ENCODE measurements around the gene AKT1S1.

The AKT1S1 gene

DNA sequence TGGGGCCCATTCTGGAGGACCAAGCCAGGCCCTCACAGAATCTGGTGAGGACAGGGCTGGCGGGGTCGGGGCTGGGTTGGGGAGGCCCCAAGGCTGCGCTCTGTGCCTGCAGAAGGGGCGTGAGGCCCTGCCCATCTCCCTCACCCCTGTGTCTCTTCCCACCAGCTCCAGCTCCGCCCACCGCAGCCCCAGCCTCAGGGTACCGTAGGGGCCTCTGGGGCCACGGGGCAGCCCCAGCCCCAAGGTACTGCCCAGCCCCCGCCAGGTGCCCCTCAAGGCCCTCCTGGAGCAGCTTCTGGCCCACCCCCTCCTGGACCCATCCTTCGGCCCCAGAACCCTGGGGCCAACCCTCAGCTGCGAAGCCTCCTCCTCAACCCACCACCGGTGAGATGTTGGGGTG, 41.6 kb downstream of the AKT1S1 start:
- no peak for DNase-seq (ENCODE audit: extremely low read depth, low read depth)
- TF ChIP-seq, protein P1, sequence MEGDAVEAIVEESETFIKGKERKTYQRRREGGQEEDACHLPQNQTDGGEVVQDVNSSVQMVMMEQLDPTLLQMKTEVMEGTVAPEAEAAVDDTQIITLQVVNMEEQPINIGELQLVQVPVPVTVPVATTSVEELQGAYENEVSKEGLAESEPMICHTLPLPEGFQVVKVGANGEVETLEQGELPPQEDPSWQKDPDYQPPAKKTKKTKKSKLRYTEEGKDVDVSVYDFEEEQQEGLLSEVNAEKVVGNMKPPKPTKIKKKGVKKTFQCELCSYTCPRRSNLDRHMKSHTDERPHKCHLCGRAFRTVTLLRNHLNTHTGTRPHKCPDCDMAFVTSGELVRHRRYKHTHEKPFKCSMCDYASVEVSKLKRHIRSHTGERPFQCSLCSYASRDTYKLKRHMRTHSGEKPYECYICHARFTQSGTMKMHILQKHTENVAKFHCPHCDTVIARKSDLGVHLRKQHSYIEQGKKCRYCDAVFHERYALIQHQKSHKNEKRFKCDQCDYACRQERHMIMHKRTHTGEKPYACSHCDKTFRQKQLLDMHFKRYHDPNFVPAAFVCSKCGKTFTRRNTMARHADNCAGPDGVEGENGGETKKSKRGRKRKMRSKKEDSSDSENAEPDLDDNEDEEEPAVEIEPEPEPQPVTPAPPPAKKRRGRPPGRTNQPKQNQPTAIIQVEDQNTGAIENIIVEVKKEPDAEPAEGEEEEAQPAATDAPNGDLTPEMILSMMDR (IDR thresholded peaks at IDR 0.05; ENCODE audit: low read depth, low read length, missing control alignments): no peak
- no peak overlapping the region for H3K4me3 ChIP-seq (replicated peaks; ENCODE audit: low read depth, low read length)

DNA sequence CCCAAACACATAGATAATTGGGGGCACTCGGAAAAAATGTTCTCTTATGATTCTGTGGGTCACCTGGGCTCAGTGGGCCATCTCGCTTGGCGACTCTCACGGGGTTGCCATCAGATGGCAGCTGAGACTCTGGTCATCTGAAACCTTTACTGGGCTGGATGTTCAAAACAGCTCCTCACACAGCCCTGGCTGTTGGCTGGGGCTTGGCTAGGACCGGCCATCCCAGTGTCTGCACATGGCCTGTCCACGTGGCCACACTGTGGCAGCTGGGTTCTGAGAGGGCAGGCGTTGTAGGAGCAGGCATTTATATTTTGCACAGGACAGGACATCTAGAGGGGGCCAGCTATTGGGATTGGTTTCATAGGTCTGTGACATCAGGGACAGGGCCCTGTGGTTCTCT, 43.6 kb downstream of the AKT1S1 start:
- TF ChIP-seq, protein P1 (IDR thresholded peaks at IDR 0.05; ENCODE audit: low read depth, low read length, missing control alignments): no peak
- no peak for DNase-seq (ENCODE audit: extremely low read depth, low read depth)
- H3K4me3 ChIP-seq (replicated peaks; ENCODE audit: low read depth, low read length): no peak overlapping the region

DNA sequence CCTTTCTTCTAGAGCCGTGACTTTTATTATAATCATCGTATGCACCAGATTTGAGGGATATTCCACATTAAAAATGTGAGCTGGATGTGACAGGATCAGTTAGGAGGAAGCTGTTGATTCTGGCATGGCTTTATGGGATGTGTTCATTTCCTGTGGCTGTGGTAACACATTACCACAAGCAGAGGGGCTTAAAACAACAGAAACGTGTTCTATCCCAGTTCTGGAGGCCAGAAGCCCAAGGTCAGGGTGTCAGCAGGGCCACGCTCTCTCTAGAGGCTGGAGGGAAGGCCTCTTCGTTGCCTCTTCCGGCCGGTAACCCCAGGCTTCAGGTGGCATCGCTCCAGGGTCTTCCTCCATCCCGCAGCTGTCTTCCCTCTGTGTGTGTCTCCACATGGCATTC, 44.6 kb downstream of the AKT1S1 start:
- TF ChIP-seq, protein P1 (IDR thresholded peaks at IDR 0.05; ENCODE audit: low read depth, low read length, missing control alignments): no peak
- H3K4me3 ChIP-seq (replicated peaks; ENCODE audit: low read depth, low read length): no peak overlapping the region
- no peak for DNase-seq (ENCODE audit: extremely low read depth, low read depth)

DNA sequence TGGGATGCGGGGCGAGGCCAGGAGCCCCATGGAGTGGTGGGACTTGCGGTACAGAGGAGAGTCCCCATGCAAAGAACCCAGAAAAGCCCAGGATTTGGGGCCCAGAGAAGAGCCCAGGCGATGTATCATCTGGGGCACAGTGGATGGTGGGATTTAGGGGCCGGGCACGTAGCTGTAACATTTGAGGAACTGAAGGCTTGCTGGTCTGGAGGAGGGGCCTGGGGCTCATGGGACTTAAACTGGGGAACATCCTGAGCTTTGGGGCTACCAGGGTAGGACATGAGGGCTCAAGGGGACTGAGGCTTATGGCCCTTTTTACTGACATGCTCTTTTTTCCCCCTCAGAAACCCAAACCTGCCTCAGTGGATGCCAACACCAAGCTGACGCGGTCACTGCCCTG, 45.6 kb downstream of the AKT1S1 start:
- no peak overlapping the region for H3K4me3 ChIP-seq (replicated peaks; ENCODE audit: low read depth, low read length)
- TF ChIP-seq, protein P1 (IDR thresholded peaks at IDR 0.05; ENCODE audit: low read depth, low read length, missing control alignments): no peak
- no peak for DNase-seq (ENCODE audit: extremely low read depth, low read depth)

DNA sequence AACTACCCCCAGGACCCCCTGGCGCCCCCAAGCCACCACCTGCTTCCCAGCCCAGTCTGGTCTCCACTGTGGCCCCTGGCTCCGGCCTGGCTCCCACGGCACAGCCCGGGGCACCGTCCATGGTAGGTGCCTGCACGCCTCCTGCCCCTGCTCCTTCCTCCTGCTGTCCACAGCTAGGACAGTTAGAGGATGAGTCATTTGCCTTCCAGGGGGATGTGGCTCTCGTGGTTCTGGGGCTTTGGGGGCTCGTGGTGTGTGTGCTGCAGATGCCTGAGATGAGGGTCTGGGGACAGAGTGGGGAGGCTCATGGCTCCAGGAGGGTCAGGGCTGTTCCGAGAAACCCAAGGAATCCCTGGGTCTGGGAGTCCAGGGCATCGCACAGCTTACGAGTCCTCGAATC, 46.4 kb downstream of the AKT1S1 start:
- DNase-seq (ENCODE audit: extremely low read depth, low read depth): no peak
- H3K4me3 ChIP-seq (replicated peaks; ENCODE audit: low read depth, low read length): no peak overlapping the region
- TF ChIP-seq, protein P1 (IDR thresholded peaks at IDR 0.05; ENCODE audit: low read depth, low read length, missing control alignments): no peak

DNA sequence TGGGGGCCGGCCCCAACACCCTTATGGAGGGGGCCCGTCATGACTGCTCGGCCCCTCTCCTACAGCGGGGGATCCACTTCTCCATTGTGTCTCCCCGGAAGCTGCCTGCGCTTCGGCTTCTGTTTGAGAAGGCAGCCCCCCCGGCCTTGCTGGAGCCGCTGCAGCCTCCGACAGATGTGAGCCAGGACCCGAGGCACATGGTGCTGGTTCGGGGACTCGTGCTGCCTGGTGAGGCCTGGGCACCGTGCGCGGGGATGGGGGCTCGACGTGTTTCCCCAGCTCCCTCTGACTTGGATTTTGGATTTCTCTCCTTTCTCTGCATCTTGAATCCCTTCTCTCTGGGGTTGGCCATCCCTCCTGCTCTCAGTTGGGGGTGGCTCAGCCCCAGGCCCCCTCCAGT, 47.4 kb downstream of the AKT1S1 start:
- H3K4me3 ChIP-seq (replicated peaks; ENCODE audit: low read depth, low read length): no peak overlapping the region
- TF ChIP-seq, protein P1 (IDR thresholded peaks at IDR 0.05; ENCODE audit: low read depth, low read length, missing control alignments): no peak
- no peak for DNase-seq (ENCODE audit: extremely low read depth, low read depth)

DNA sequence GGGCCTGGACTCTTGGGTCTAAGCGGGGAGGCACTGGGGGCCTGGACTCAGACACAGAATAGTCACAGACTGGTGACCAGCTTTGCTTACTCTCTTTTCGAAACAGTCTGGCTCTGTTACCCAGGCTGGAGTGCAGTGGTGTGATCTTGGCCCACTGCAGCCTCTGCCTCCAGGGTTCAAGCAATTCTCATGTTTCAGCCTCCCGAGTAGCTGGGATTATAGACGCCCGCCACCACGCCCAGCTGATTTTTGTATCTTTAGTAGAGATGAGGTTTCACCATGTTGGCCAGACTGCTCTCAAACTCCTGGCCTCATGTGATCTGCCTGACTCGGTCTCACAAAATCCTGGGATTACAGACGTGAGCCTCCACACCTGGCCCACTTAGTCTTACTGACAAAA, 48.0 kb downstream of the AKT1S1 start:
- TF ChIP-seq, protein P1 (IDR thresholded peaks at IDR 0.05; ENCODE audit: low read depth, low read length, missing control alignments): no peak
- H3K4me3 ChIP-seq (replicated peaks; ENCODE audit: low read depth, low read length): no peak overlapping the region
- DNase-seq (ENCODE audit: extremely low read depth, low read depth): no peak
